ENCODE results near the gene PDIA4.

The PDIA4 gene

GRCh38 chr7:149071182-149071635 is 42.9 kb upstream of the PDIA4 start:
- TF ChIP-seq CTCF (IDR thresholded peaks at IDR 0.05): no peak

- TF ChIP-seq CTCF (IDR thresholded peaks at IDR 0.05): no peak
Observed at GRCh38 chr7:149070372-149071125, 42.2 kb upstream of the PDIA4 start.

GRCh38 chr7:149067869-149068268 is 39.6 kb upstream of the PDIA4 start:
- 0 out of 2 replicates have a peak, but pooled peaks have one; percentile 11 for TF ChIP-seq CTCF (IDR thresholded peaks at IDR 0.05)

- TF ChIP-seq CTCF (IDR thresholded peaks at IDR 0.05): no peak
Observed at GRCh38 chr7:149063476-149063875, 35.2 kb upstream of the PDIA4 start.

- no peak for TF ChIP-seq CTCF (IDR thresholded peaks at IDR 0.05)
Observed at GRCh38 chr7:149060156-149060555, 31.9 kb upstream of the PDIA4 start.

GRCh38 chr7:149053885-149054284 is 25.6 kb upstream of the PDIA4 start:
- no peak for TF ChIP-seq CTCF (IDR thresholded peaks at IDR 0.05)

- TF ChIP-seq CTCF (IDR thresholded peaks at IDR 0.05): no peak
Observed at GRCh38 chr7:149053384-149053783, 25.1 kb upstream of the PDIA4 start.
